Activated CD4-positive, alpha-beta T cell treated with anti-CD3 and anti-CD28 coated beads, Interleukin-2, amount 50 U/mL, for 4 hours (primary cell): ENCODE data around the gene PPHLN1.
"Not testable (repeated sequence)": the region's sequence is repeated elsewhere in the genome, so short reads cannot be mapped to it uniquely, and the experiment has no call there.

Source experiments
- DNase-seq, 2 experiments: peaks; one replicate each; pipeline ENCODE4 v3.0.0-alpha.2; 2020

PPHLN1 gene

DNA sequence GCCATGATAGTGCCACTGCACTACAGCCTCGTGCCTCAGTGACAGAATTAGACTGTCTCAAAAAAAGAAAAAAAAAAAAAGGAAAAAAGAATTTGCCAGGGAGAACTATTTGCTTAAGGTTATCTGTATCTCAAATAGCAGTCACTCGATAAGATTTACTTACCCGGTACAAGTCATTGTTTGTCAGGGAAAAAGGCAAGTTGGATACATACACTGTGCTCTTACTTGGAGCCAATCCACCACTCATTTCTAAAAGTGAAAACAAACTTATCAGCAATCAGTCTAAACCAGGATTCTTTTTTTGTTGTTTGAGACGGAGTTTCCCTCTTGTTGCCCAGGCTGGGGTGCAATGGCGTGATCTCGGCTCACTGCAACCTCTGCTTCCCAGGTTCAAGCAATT, 2.1 kb upstream of the PPHLN1 start:
- DNase-seq: no peak

DNA sequence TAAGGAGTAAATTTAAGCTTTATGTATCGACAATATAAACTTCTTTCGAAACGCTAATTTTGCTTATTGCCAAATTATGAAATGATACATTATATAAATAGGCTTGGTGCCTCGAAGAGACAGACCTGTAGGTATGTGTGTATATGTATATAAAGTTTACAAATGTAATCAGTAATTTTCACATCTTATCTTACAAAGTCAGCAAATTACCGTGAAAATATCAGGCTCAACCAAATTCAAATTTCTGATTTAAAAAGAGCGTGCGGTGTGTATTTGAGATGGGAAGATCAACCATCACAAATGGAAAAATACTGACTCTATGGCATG, 678 bp upstream of the PPHLN1 start:
- DNase-seq: no peak

DNA sequence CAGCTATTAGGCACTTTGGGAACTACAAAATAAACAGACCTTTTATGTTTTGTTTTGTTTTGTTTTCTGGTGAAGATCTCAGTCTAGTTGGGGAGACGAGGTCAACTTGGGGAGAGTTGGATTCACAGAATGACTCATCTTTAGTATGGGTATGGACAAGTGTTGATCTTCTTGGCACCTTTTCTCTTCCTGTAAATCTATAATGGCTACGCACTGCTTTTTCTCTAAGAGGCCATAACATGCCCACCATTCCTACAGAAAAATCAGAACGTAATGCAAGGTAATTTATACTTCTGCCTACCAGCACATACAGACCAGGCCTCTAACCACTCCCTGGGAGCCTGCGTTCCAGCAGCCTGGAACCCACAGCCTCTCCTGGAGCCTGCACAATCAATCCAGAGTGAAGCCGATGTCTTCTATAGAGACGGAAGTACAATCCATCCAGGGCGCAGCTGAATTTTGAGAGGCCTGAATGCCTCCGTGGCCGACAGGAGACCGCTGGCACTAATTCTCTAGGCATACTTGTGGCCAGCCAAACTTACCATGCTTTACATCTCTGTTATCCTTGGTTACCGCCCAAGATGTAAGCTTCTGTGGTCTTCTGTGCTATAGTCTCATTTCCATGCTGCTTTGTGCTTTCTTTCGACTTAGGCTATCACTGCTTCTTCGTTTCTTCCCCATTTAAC, 717 bp downstream of the PPHLN1 start:
- no peak for DNase-seq

DNA sequence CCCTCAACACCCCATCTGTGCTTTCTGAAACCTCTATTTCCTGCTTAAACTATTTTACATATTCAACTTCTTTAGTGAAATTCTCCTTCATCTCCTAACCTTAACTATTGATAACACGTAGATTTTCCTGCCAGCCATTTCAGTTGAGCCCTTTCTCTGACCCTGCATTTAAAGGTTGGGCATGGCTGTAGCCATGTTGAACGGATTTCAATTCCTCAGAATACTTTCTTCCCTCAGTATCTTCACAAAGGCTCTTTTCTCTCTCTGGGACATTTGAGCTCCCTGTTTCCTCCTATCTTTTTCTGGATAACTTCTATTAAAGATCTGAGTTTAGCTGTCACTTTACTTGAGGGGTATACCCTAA, 1.2 kb downstream of the PPHLN1 start:
- no peak for DNase-seq

DNA sequence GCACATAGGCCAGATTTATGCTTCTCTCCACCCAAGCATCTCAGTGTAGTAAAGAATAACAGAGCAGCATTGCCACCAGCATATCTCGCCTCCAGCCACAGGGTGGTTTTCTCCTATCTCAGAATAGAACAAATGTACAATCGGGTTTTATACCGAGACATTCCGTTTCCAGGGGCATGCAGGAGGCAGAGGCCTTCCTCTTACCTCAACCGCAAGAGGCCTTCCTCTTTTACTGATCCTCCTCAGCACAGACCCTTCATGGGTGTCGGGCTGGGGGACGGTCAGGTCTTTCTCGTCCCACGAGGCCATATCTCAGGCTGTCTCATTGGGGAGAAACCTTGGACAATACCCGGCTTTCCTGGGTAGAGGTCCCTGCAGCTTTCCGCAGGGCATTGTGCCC, 4.1 kb downstream of the PPHLN1 start:
- not testable (repeated sequence) for DNase-seq

DNA sequence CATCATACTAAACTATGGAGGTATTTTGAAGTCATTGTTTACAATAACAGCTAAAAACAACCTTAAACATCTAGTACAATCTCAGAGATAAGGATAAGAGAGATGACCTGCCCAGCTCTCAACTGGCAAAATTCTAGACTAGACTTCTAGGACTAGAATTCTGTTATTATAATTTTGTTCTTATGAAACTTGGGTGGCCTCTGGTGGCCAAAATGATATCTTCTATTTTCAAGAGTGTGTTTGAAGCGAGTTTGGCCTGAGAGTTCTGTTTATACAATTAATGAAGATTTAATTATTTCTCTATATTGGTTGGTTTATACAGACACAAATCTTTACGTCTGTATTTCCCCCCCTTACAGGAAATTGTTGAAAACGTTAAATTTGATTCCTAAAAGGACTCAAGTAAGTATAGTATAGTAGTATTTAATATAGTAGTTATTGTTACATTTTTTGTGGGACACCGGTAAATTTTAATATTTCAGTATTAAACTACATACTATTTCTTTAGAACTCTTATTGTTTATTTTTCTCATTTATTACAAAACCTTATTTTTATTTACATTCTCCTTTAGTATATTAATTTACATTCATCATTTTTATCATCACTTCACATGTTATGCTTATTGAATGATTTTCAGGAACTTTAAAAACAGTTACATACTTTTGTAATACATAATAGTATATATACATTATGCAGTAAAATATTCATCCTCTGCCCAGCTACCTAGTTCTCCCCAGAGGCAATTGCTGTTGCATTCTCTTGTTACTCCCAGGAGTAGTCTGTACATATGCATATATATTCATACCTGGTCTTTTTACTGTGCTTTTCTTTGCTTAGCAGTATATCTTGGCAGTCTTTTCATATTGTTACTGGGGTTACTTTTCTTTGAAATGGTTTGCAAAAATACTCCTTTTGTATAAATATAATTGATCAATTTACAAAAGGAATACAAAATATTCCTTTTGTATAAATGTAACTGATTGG, 6.6 kb downstream of the PPHLN1 start:
- no peak for DNase-seq

DNA sequence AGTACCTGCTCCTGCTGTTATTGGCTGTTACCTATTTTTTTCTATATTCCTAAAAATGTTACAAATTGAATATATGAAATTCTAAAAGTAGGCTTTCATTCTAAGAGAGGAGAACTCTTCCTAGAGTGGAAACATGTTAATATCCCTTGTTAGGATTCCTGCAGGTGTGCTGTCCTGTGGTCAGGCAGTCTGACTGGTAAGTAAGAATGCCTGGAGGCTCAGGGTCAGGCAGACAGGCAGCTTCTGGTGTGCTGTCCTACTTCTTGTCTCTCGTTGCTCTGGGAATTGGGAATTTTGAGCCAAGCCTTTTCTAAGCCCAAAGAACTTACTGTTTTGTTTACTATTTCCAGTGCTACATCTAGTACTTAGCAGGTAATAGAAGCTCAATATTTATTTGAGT, 10.3 kb downstream of the PPHLN1 start:
- DNase-seq: no peak

DNA sequence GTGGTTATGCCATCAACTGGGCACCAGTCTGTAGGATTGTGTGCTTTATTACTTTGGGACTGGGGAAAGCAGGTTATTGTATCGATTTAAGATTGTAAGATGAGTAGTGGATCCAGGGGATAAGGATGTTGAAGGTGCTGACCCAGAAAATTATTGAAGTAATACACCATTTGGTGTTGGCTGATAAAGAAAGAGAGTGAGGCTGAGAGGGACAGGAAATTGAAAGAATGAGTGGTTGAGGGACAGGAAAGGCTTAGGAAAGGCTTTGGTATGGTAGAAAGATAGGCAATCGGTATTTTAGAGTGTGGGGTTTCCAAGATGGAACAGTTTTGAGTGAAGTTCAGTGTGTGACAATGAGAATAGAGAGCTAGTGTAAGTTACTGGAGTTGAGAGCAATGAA, 12.3 kb downstream of the PPHLN1 start:
- no peak for DNase-seq

DNA sequence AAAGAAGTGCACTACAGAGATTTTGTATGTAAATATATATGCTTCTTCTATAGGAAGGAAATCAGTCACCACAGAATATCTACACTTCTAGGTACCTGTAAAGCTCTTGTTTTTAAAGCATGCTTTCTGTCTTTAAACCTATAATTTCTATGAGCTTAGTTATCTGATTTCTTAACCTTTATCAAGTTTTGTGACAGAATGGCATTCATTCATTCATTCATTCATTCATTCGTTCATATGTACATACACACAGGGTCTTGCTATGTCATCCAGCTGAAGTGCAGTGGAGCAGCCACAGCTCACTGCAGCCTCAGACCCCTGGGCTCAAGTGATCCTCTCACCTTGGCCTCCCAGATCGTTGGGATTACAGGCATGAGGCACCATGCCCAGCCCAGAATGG, 16.1 kb downstream of the PPHLN1 start:
- DNase-seq: no peak

DNA sequence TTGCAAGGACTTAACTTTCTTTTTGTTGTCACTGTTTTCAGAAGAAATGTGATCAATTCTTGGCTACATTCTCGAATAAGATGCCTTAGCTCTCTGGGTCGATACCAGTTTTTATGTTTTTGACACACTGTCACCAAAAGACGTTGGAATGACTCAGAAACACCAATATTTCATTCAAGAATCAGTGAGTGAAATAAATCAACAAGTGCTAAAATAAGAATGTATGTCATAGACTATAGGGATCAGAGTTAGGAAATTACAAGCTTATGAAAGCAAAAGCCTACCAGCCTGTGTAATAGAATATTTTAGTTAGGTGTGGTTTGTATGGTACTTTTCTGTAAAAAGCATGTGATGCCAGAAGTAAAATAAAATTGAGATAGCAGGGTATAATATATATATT, 17.8 kb downstream of the PPHLN1 start:
- DNase-seq: no peak

DNA sequence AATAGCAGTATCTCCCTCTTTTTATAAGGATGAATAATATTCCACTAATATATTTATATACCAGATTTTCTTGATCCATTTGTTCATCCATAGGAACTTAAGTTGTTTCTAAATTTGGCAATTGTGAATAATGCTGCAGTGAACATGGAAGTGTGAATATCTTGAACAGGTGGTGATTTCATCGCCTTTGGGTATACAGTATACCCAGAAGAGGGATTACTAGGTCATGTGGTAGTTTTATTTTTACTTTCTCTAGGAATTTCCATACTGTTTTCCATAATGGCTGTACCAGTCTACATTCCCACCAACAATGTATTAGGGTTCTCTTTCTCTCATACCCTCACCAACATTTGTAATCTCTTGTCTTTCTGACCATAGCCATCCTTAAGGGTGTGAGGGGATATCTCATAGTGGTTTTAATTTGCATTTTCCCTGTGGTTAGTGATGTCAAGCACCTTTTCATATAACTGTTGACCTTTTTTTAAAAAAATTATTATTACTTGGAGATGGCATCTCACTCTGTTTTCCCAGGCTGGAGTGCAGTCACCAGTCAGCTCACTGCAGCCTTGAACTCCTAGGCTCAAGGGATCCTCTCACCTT, 20.5 kb downstream of the PPHLN1 start:
- no peak for DNase-seq

DNA sequence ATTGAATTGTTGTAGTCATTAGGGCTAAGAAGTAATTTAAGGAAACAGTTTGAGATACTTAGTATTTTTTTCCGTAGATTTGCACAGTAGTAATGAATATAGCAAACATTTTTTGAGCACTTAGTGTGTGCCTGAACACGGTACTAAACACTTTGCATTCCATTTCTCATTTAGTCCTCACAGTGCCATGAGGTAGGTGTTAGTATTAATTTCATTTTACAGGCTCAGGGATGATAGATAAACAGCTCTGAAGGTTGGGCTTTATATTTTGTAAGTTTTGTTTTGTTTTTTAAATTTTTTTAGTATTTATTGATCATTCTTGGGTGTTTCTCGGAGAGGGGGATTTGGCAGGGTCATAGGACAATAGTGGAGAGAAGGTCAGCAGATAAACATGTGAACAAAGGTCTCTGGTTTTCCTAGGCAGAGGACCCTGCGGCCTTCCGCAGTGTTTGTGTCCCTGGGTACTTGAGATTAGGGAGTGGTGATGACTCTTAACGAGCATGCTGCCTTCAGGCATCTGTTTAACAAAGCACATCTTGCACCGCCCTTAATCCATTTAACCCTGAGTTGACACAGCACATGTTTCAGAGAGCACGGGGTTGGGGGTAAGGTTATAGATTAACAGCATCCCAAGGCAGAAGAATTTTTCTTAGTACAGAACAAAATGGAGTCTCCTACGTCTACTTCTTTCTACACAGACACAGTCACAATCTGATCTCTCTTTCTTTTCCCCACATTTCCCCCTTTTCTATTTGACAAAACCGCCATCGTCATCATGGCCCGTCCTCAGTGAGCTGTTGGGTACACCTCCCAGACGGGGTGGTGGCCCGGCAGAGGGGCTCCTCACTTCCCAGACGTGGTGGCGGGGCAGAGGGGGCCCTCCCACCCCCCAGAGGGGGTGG, 23.4 kb downstream of the PPHLN1 start:
- DNase-seq: not testable (repeated sequence)

DNA sequence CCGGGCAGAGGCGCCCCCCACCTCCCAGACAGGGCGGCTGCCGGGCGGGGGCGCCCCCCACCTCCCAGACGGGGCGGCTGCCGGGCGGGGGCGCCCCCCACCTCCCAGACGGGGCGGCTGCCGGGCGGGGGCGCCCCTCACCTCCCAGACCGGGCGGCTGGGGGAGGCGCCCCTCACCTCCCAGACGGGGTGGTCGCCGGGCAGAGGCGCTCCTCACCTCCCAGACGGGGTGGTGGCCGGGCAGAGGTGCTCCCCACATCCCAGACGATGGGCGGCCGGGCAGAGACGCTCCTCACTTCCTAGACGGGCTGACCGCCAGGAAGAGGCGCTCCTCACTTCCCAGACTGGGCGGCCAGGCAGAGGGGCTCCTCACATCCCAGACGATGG, 24.0 kb downstream of the PPHLN1 start:
- DNase-seq: not testable (repeated sequence)

DNA sequence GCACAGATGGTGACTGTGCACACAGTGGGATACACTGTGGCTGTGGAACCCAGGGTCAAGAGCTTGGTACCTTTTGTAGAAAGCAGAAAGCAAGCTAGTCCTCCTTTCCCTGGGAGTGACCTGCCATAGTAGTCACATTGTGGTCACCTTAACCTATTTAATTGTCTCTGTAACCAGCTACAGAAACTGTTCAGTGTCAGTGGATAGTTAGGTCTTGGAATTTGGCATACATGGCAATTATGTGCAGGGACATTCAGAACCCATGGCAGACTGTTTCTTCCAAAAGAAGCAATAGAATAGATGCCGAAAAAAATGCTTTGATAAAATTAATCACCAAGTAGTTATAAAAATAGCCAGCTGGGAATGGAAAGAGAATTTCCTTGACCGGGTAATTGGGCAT, 30.4 kb downstream of the PPHLN1 start:
- no peak for DNase-seq

DNA sequence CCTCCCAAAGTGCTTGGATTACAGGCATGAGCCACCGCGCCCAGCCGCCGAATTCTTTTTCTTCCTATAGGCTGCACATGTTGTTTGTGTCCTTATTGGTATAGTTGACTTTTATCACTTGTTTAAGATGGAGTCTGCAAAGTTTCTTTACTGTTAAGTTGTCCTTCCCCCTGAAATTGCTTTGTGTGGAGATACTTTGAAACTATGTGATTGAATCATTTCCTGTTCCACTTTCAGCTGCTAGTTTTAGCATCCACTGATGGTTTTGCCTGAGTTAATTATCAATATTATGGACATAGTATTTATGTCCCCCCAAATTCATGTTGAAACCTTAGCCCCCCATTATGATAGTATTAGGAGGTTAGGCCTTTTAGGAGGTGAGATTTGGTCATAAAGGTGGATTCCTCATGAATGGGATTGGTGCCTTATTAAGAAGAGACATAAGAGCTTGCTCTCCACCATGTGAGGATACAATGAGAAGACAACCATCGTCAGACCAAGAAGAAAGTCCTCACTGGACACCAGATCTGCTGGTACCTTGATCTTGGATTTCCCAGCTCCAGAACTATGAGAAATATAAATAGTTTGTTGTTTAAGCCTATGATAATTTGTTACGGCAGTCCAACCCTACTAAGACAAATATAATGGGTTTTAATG, 34.9 kb downstream of the PPHLN1 start:
- DNase-seq: no peak

DNA sequence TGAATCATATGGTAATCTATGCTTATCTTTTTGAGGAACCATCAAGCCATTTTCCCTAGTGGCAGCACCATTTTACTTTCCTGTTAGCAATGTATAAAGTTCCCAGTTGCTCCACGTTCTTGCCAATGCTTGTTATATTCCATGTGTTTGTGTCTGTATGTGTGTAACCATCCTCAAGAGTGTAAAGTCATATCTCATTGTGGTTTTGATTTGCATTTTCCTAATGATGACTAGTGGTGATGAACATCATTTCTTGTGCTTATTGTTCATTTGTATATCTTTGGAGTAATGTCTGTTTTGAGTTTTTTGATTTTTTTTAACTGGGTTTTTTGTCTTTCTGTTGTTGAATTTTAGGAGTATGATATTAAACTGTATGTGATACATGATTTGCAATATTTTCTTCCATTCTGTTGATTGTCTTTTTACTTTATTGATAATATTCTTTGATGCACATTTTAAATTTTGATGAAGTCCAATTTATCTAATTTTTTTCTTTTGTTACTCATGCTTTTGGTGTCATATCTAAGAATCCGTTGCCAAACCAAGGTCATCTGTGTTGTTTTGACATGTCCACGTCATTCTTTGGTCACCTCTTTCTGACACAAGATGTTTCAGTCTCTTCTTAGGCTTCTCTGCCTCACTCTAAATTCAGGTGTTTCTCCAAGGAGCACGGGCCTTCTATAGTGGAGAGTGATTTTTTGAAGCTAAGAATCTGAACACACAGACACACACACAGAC, 36.1 kb downstream of the PPHLN1 start:
- DNase-seq: no peak

DNA sequence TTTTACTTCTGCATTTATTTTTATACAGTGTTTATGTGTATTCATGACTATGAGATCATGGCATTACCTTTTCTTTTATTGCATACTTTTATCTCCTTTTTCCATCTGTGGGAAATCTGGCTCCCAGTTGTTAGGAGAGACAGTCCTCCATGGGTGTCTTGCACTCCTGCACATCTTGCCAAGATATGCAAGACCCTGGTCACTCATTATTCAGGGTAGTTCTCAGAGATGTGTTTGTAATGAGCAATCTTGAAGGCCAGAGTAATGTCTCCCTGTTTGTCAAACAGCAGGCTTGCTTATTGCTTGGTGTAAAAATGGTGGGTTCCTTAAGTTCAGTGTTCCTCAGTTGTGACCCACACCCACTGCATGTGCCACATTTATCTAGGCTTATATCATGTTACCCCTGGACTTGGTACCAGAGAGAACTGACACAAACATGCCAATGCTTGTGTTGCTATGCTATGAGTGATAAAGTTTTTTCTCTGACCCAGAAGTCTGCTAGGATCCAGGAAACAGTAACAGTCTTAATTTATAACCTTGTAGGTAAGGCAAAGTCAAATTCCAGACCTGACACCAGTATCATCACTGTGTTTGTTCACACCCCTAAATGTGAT, 36.8 kb downstream of the PPHLN1 start:
- DNase-seq: no peak

DNA sequence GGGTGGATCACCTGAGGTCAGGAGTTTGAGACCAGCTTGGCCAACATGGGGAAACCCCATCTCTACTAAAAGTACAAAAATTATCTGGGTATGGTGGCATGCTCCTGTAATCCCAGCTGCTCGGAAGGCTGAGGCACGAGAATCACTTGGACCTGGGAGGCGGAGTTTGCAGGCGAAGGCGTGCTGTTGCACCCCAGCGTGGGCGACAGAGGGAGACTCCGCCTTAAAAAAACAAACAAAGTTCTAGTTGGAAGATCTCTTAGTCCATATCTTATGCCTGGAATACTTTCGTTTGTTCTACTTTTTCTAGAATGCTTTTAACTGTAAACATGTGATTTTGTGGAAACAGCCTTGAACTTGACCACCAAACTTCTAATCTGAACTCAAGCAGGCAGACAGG, 38.7 kb downstream of the PPHLN1 start:
- DNase-seq: no peak

DNA sequence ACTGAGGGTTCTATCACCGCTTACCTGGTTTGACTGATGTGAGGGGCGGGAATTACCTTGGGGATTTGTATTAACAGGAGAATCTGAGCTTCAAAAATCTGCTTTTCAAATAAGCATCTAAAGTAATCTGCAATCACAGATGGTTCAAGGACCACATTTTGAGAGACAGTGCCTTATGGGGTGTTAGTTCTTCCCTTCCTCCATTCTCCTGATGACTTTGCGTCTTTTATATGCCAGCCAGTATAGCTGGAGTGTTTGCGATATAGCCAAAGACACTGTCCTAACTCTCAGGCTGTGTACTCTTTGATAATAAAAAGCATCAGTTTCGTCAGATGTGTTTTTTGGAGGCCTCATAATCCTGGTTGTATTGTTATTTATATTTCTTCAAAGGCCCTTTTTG, 39.5 kb downstream of the PPHLN1 start:
- no peak for DNase-seq

DNA sequence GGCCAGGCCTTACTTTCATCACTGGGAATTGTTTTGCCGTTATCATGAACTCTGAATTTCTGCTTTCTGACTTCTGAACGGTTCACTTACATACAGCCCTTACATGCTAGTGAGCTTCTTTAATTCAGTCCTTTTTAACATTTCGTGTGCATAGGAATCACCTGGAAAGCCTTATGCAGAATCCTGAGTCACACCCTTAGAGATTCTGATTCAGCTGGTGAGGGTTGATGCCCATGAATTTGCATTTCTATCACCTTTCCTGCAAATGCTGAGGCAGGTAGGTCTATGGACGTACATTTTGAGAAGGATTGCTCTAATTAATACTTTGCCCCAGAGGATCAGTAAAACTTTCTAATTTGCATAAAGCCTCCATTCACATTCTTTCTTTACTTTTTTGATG, 44.0 kb downstream of the PPHLN1 start:
- DNase-seq: no peak

DNA sequence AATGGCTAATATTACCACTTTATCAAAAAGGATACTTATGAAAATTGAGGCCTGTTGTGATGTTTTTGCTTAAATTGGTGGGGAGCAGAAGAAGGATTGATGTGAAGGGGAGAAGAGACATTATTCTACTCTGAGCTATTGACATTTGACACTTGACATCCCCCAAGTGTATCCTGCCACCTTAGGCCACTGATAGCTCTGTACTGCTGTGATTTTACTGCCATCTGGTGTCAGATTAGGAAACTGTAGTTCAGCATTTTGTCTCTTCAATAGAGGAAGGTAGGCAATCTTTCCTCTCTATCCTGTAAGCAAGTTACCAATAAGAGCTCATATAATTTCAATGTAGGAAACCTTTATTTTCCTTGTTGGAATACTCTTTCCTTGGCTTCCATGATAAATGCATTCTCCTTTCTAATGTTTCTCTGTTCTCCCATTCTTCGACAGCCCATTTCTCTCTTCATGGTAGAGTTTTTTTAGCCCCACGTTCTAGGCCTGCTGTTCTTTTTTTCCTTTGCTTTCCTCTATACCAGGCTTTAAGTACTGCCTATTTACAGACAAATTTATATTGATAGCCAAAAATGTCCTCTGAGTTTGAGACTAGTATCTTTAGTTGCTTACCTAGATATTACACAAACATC, 46.3 kb downstream of the PPHLN1 start:
- DNase-seq: no peak
